ENCODE data around the gene ANG. TPM values are rescaled to one million over a fixed set of nuclear protein-coding genes. Genes with fewer than 3 reads are reported as not detected.

Gene ANG
- total RNA-seq, 1 experiment from 2014 or later = 3.2 TPM

- Histone ChIP-seq H3K27ac (ENCODE audit: insufficient read length, low read depth, low read length) (no peak overlapping the region), H3K23me2 (ENCODE audit: insufficient read length, low read depth, low read length, poor library complexity, severe bottlenecking) (peaks cover 23% of the 10 kb centered on the region), H4K8ac (replicated peaks; ENCODE audit: insufficient read length, low read depth, low read length) (no peak overlapping the region), H4K20me1 (ENCODE audit: control insufficient read depth, insufficient read depth, insufficient read length) (no peaks in the 10 kb centered on the region), H3K27me3 (ENCODE audit: insufficient read depth, low read length) (no peaks in the 10 kb centered on the region), H3K9me3 (ENCODE audit: control insufficient read depth, low read depth, low read length) (no peaks in the 10 kb centered on the region), H2AK5ac (ENCODE audit: insufficient read length, low read length) (no peak overlapping the region), H2BK20ac (ENCODE audit: low read depth, low read length, poor library complexity, severe bottlenecking) (no peak overlapping the region), H3K9ac (ENCODE audit: extremely low read depth, insufficient read length, low read length) (peak overlapping the region; percentile 17), H3K4me1 (ENCODE audit: insufficient read depth, low read length) (no peaks in the 10 kb centered on the region), H3K79me1 (ENCODE audit: insufficient read depth, low read depth, low read length, poor library complexity, severe bottlenecking) (no peaks in the 10 kb centered on the region), H3K14ac (ENCODE audit: insufficient read depth, low read length) (no peak overlapping the region), H3K4ac (ENCODE audit: low read depth, low read length) (no peak overlapping the region), H2BK120ac (ENCODE audit: low read depth, low read length, poor library complexity, severe bottlenecking) (no peak overlapping the region), H3K79me2 (ENCODE audit: insufficient read depth, low read length) (no peaks in the 10 kb centered on the region), H3T11ph (ENCODE audit: low read length) (no peak overlapping the region), H3K56ac (ENCODE audit: insufficient read length, low read depth, low read length) (no peak overlapping the region), H3K23ac (ENCODE audit: insufficient read length, low read depth, low read length) (no peak overlapping the region), H2BK12ac (ENCODE audit: insufficient read length, low read depth, low read length) (no peak overlapping the region), H2BK15ac (ENCODE audit: low read depth, low read length) (no peak overlapping the region), H2BK5ac (ENCODE audit: insufficient read length, low read length) (no peak overlapping the region), H2AFZ (ENCODE audit: low read length) (peak overlapping the region; percentile 11), H4K91ac (ENCODE audit: insufficient read length, low read depth, low read length) (no peak overlapping the region), H3K4me2 (ENCODE audit: insufficient read depth, insufficient read length, low read length) (peak overlapping the region; percentile 97), H3K18ac (ENCODE audit: insufficient read length, low read depth, low read length) (no peak overlapping the region), H4K5ac (ENCODE audit: insufficient read length, low read depth, low read length) (no peak overlapping the region)
- Mint-ChIP-seq H3K9me3 (no peaks in the 10 kb centered on the region), H3K36me3 (ENCODE audit: insufficient read depth in 1 of 3, low read depth in 3 of 3) (no peaks in the 10 kb centered on the region), H3K4me3 (no peak overlapping the region), H3K27me3 (ENCODE audit: low read depth) (peaks cover 3% of the 10 kb centered on the region), H3K4me1 (peaks cover 16% of the 10 kb centered on the region in 2 experiments), H3K27ac (no peak overlapping the region)
- TF ChIP-seq, protein P1, sequence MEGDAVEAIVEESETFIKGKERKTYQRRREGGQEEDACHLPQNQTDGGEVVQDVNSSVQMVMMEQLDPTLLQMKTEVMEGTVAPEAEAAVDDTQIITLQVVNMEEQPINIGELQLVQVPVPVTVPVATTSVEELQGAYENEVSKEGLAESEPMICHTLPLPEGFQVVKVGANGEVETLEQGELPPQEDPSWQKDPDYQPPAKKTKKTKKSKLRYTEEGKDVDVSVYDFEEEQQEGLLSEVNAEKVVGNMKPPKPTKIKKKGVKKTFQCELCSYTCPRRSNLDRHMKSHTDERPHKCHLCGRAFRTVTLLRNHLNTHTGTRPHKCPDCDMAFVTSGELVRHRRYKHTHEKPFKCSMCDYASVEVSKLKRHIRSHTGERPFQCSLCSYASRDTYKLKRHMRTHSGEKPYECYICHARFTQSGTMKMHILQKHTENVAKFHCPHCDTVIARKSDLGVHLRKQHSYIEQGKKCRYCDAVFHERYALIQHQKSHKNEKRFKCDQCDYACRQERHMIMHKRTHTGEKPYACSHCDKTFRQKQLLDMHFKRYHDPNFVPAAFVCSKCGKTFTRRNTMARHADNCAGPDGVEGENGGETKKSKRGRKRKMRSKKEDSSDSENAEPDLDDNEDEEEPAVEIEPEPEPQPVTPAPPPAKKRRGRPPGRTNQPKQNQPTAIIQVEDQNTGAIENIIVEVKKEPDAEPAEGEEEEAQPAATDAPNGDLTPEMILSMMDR (conservative IDR thresholded peaks at IDR 0.05) = no peak
- no CpG with 5 or more reads among the region's 22 CpGs for WGBS (ENCODE audit: extremely low coverage, insufficient read length, low lambda C conversion rate)
- peak; percentile 68 for DNase-seq
Measured at GRCh38 chr14:20684662-20685456, 3.7 kb upstream of the ANG start.

Data from H9 (cell line).